Loucy (cell line): Measurements from ENCODE around the gene ZFP36.

Experiments used
- H2AFZ ChIP-seq: fragments of 200-600 bp; sonication (generic); 2 replicates; pipeline ENCODE4 v1.6.0; 2016; ENCODE audit warnings: antibody characterized with exemption, mild to moderate bottlenecking, low read length, moderate library complexity
- H3F3A ChIP-seq: fragments of 200-600 bp; 2 replicates; pipeline ENCODE4 v1.6.0; 2016; ENCODE audit warnings: antibody characterized with exemption, low read depth, mild to moderate bottlenecking
- H3K27me3 ChIP-seq: fragments of 200-600 bp; sonication (generic); 2 replicates; pipeline ENCODE4 v1.6.1; 2014; ENCODE audit warnings: low read length, mild to moderate bottlenecking; ENCODE audit not compliant: insufficient read depth, poor library complexity, severe bottlenecking
- H3K36me3 ChIP-seq: fragments of 200-600 bp; sonication (generic); 2 replicates; pipeline ENCODE4 v1.6.1; 2016; ENCODE audit warnings: low read length; ENCODE audit not compliant: insufficient read depth
- H3K4me1 ChIP-seq: fragments of 200-600 bp; sonication (generic); 2 replicates; pipeline ENCODE4 v1.5.1; 2014; ENCODE audit warnings: low read length, mild to moderate bottlenecking; ENCODE audit not compliant: insufficient read depth, poor library complexity, severe bottlenecking
- H3K4me2 ChIP-seq: fragments of 200-600 bp; sonication (generic); 2 replicates; pipeline ENCODE4 v1.6.0; 2014; ENCODE audit warnings: antibody characterized with exemption, low read length, low read depth, mild to moderate bottlenecking; ENCODE audit not compliant: poor library complexity, severe bottlenecking
- H3K4me3 ChIP-seq: fragments of 200-600 bp; sonication (generic); 2 replicates; pipeline ENCODE4 v1.5.1; 2014; ENCODE audit warnings: low read length, mild to moderate bottlenecking, mixed read lengths; ENCODE audit not compliant: poor library complexity, severe bottlenecking
- H3K79me2 ChIP-seq: fragments of 200-600 bp; sonication (generic); 2 replicates; pipeline ENCODE4 v1.6.1; 2014; ENCODE audit warnings: low read length; ENCODE audit not compliant: insufficient read depth
- H3K9ac ChIP-seq: fragments of 200-600 bp; sonication (generic); 2 replicates; pipeline ENCODE4 v1.6.0; 2014; ENCODE audit warnings: mild to moderate bottlenecking, low read depth, low read length, moderate library complexity; ENCODE audit not compliant: poor library complexity, severe bottlenecking
- H3K9me2 ChIP-seq: fragments of 200-600 bp; sonication (generic); replicated peaks from 2 replicates; pipeline ENCODE4 v1.6.1; 2016; ENCODE audit warnings: low read depth, low read length, mixed read lengths
- H3K9me3 ChIP-seq: fragments of 200-600 bp; sonication (generic); 2 replicates; pipeline ENCODE4 v1.6.1; 2014; ENCODE audit warnings: mild to moderate bottlenecking, antibody characterized with exemption, low read length, low read depth; ENCODE audit not compliant: insufficient read depth
- H4K20me1 ChIP-seq: fragments of 200-600 bp; sonication (generic); 2 replicates; pipeline ENCODE4 v1.6.0; 2014; ENCODE audit warnings: antibody characterized with exemption, low read length, mild to moderate bottlenecking; ENCODE audit not compliant: insufficient read depth, poor library complexity, severe bottlenecking
- CTCF ChIP-seq: fragments of 200-600 bp; sonication (generic); conservative IDR thresholded peaks from 2 replicates; pipeline ENCODE4 v1.5.1; 2014; ENCODE audit warnings: mild to moderate bottlenecking, antibody characterized with exemption, low read length
- EZH2phosphoT487 ChIP-seq: fragments of 200-600 bp; IDR thresholded peaks from 2 replicates; pipeline ENCODE4 v1.6.1; 2018; ENCODE audit warnings: antibody characterized with exemption, mild to moderate bottlenecking, moderate library complexity, borderline replicate concordance

Gene ZFP36

GRCh38 chr19:39415111-39416046 is 8.7 kb downstream of the ZFP36 start:
- Histone ChIP-seq H3K9ac (peak overlapping the region; percentile 98), H3K4me3 (peak overlapping the region; percentile 90), H3K36me3 (peaks cover 8% of the 10 kb centered on the region; the same call in 1 of the 2 replicates), H3K4me2 (peak overlapping the region; percentile 80), H3K27me3 (peaks cover 5% of the 10 kb centered on the region), H3F3A (no peaks in the 10 kb centered on the region), H4K20me1 (peaks cover 28% of the 10 kb centered on the region), H3K9me3 (no peaks in the 10 kb centered on the region), H3K9me2 (no peaks in the 10 kb centered on the region), H2AFZ (no peak overlapping the region), H3K4me1 (peaks cover 31% of the 10 kb centered on the region), H3K79me2 (peaks cover 53% of the 10 kb centered on the region)
- TF ChIP-seq CTCF (0 out of 2 replicates have a peak, but pooled peaks have one; percentile 25), EZH2phosphoT487 (no peak)

- H3K79me2 ChIP-seq: peaks cover 44% of the 10 kb centered on the region
- H3K9ac ChIP-seq: no peak overlapping the region
- peaks cover 21% of the 10 kb centered on the region for H3K4me1 ChIP-seq
- H2AFZ ChIP-seq: no peak overlapping the region
- no peaks in the 10 kb centered on the region for H3K9me2 ChIP-seq
- peaks cover 8% of the 10 kb centered on the region; the same call in 1 of the 2 replicates for H3K36me3 ChIP-seq
- H3K4me3 ChIP-seq: no peak overlapping the region
- TF ChIP-seq EZH2phosphoT487: no peak
- no peak for TF ChIP-seq CTCF
- no peaks in the 10 kb centered on the region for H3K9me3 ChIP-seq
- H3K4me2 ChIP-seq: peak overlapping the region; percentile 80
- no peaks in the 10 kb centered on the region for H3F3A ChIP-seq
- H4K20me1 ChIP-seq: peaks cover 28% of the 10 kb centered on the region
- peaks cover 5% of the 10 kb centered on the region for H3K27me3 ChIP-seq
Measured at GRCh38 chr19:39416152-39417120, 9.8 kb downstream of the ZFP36 start.

- Histone ChIP-seq H3K9me2 (no peaks in the 10 kb centered on the region), H3K4me2 (no peak overlapping the region), H3K27me3 (peaks cover 5% of the 10 kb centered on the region), H3F3A (no peaks in the 10 kb centered on the region), H3K9ac (no peak overlapping the region), H3K4me3 (no peak overlapping the region), H3K79me2 (peaks cover 44% of the 10 kb centered on the region), H3K4me1 (peaks cover 18% of the 10 kb centered on the region), H3K36me3 (peaks cover 10% of the 10 kb centered on the region; the same call in 1 of the 2 replicates), H2AFZ (no peak overlapping the region), H3K9me3 (no peaks in the 10 kb centered on the region), H4K20me1 (peaks cover 28% of the 10 kb centered on the region)
- no peak for TF ChIP-seq CTCF
- TF ChIP-seq EZH2phosphoT487: no peak
Measured at GRCh38 chr19:39417463-39418181, 11.0 kb downstream of the ZFP36 start.
